Activated T-cell treated with anti-CD3 and anti-CD28 coated beads, Interleukin-2, amount 50 U/mL, for 4 hours (primary cell): ENCODE results near the gene SMARCD1. TPM values are rescaled to one million over a fixed set of nuclear protein-coding genes. Genes with fewer than 3 reads are reported as not detected.

Source experiments
- ATAC-seq, 2 donors: fragments of 200-7000 bp; cut with Tn5 transposase; one replicate each; pipeline ENCODE4 v1.10.0; 2021
- DNase-seq: peaks from one replicate; pipeline ENCODE4 v3.0.0-alpha.2; 2020
- H3K27me3 Mint-ChIP-seq: one replicate; pipeline ENCODE4 v1.8.0; 2021; ENCODE audit warnings: low read depth, mixed read lengths
- H3K36me3 Mint-ChIP-seq: one replicate; pipeline ENCODE4 v1.8.0; 2022; ENCODE audit warnings: mixed read lengths; ENCODE audit not compliant: insufficient read depth
- H3K4me1 Mint-ChIP-seq: one replicate; pipeline ENCODE4 v1.8.0; 2021; ENCODE audit warnings: low read depth, mixed read lengths
- H3K4me3 Mint-ChIP-seq: one replicate; pipeline ENCODE4 v1.8.0; 2021; ENCODE audit warnings: mild to moderate bottlenecking, moderate library complexity, mixed read lengths
- H3K9me3 Mint-ChIP-seq: one replicate; pipeline ENCODE4 v1.8.0; 2021; ENCODE audit warnings: mixed read lengths
- total RNA-seq, 3 donors: library from RNA; stranded (reverse); gene quantifications; one replicate each; pipeline ENCODE4 v1.2.1, GENCODE V29; 2021

Gene SMARCD1
- total RNA-seq, 3 donors from 2014 or later, result 85.8 to 99.4 (median 97.6) TPM

DNA sequence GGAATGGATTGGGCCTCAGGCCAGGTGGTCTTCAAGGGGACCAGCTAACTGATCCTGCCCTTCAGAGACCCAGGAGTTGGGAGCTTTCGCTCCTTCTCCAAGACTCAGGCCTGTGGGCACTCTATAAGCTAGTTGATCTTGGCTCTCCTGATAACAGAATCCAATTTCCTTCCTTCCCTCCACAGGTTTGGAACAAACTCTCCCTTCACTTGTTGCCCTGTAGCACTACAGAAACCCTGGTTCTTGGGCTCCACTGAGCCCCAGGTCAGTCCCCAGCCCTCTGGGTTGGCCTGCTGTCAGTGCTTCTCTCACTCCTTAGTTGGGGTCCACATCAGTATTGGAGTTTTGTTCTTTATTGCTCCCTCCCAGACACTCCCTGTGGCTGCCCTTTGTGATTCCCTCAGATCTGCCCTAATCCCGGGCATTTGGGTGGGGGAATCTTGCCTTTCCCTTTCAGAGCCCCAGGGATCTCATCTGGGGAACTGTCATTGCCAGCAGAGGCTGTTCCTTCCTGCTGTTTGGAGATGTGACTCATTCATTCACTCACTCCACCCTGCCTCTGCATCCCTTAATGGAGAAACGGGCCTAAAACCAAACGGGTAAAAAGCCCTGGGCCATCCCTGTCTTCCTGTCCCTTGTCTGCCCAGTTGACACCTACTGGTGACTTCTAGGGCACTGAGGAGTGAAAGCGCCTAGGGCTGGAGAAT lies 14.3 kb downstream of the SMARCD1 start:
- no peaks in the 10 kb centered on the region for H3K9me3 Mint-ChIP-seq
- H3K36me3 Mint-ChIP-seq, result peaks cover 40% of the 10 kb centered on the region

DNA sequence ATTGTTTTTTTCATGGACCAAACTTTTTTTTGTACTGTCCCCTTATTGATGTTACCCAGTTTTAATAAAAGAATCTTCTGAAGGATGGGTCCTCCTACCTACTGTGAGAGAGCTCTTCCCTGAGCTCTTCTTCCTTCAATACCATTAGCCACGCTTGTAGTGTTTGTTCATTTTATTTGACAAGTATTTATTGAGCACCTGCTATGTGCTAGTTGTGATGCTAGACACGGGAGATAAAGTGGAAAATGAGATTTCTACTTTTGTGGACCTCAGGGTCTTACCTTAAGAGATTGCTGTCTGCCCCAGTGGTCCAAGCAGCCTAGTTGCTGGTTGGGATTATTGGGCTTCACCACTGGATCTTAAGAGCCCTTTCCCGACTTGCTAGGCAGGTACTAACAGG lies 15.4 kb downstream of the SMARCD1 start:
- ATAC-seq, result no peak
- Mint-ChIP-seq H3K36me3 (peaks cover 38% of the 10 kb centered on the region), H3K4me1 (no peaks in the 10 kb centered on the region), H3K9me3 (no peaks in the 10 kb centered on the region), H3K4me3 (no peak overlapping the region), H3K27me3 (no peaks in the 10 kb centered on the region)
- no peak for DNase-seq

More for the DNA sequence above, 14.3 kb downstream of the SMARCD1 start:
- no peak overlapping the region for H3K4me3 Mint-ChIP-seq
- H3K4me1 Mint-ChIP-seq, result no peaks in the 10 kb centered on the region
- DNase-seq, result no peak
- no peaks in the 10 kb centered on the region for H3K27me3 Mint-ChIP-seq
- no peak for ATAC-seq

DNA sequence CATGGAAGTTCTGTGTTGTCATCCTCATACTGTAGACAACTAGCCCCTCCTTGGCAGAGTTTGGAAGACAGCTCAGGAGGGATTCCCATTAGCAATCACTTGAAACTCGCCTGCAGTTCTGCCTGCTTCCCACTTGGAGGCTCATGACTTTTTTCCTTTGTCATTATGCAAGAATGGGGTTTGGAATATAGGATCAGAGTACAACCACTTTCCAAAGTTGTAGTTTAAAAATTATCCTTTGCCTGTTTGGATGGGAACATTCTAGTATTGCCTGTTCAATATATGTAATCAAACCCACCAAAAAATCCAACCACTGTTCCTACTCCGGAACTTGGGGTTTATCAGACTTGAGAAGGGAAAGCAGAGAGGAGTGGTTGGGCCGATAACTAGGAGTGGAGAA lies 16.5 kb downstream of the SMARCD1 start:
- Mint-ChIP-seq H3K36me3 (peaks cover 27% of the 10 kb centered on the region), H3K27me3 (no peaks in the 10 kb centered on the region), H3K4me1 (no peaks in the 10 kb centered on the region), H3K9me3 (no peaks in the 10 kb centered on the region), H3K4me3 (no peak overlapping the region)
- no peak for DNase-seq
- ATAC-seq, result no peak

DNA sequence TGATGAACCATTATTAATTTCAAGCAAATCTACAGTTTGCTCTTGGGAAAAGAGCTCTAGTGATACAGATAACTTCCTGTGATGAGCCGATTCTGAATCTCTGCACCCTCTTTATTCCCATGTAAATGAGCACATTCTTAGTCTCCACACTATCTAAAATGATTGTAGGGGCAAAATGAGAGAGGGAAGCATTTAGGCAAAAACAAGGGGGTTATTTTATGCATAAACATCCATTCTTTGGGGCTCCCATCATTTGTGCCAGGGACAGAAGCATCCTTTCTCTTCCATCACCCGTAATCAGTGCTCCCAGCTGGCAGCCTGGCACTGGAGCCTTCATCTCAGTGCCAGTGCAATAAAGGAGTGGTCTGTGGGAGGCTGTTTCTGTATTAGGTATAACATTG lies 17.0 kb downstream of the SMARCD1 start:
- no peaks in the 10 kb centered on the region for H3K27me3 Mint-ChIP-seq
- no peak for ATAC-seq
- no peaks in the 10 kb centered on the region for H3K4me1 Mint-ChIP-seq
- no peak for DNase-seq
- no peak overlapping the region for H3K4me3 Mint-ChIP-seq
- H3K9me3 Mint-ChIP-seq, result no peaks in the 10 kb centered on the region
- peaks cover 24% of the 10 kb centered on the region for H3K36me3 Mint-ChIP-seq

DNA sequence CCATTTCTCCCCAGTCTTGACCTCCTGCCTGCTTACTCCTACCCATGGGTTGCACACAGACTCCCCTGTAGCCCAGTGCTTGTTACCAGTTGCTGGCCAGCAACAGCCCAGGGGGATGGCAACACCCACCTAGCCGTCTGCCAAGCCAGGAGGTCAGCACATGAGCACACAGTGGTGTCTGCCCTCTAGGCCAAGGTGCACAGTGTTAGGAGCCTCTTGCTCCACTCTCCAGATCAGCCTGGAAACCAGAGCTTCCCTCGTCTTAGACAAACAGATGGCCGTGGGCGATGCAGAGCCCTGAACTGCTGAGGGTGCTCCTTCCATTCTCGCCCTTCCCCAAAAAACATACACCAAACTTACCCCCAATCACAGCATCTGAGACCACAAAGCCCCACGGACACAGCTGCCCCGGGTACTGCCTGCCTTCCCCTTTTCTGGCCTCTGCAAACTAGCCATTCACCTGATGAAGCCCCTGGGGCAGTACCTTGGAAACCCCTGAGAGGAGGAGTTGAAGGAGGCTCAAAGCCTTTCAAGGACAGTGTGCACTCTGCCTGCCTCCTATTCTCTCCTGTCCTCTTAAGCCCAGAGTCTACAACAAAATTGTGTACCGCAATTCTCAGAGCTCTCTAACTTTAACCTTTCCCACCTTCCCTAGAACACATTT lies 17.6 kb downstream of the SMARCD1 start:
- ATAC-seq, result no peak
- DNase-seq, result no peak
- H3K4me1 Mint-ChIP-seq, result no peaks in the 10 kb centered on the region
- no peaks in the 10 kb centered on the region for H3K9me3 Mint-ChIP-seq
- H3K27me3 Mint-ChIP-seq, result no peaks in the 10 kb centered on the region
- no peak overlapping the region for H3K4me3 Mint-ChIP-seq
- H3K36me3 Mint-ChIP-seq, result peaks cover 23% of the 10 kb centered on the region

DNA sequence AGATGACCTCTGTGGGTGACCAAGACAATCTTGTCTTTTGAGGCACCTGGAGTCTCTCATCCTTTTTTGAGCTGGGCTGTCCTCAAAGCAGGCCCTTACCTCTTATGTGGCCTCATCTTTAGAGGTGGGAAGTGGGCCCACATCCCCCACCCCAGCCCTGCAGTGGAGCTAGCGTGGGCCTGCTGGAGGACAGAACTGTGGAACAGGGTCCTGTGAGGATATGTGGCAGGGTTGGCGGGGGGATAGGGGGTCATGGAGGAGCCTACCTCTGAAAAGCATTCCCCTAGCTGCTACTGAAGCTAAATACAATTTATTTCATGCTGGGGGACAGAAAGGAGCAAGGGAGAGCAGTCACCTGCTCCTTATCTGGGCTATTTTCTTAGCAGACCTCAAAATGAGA lies 18.2 kb downstream of the SMARCD1 start:
- ATAC-seq (no peak), DNase-seq (no peak)

DNA sequence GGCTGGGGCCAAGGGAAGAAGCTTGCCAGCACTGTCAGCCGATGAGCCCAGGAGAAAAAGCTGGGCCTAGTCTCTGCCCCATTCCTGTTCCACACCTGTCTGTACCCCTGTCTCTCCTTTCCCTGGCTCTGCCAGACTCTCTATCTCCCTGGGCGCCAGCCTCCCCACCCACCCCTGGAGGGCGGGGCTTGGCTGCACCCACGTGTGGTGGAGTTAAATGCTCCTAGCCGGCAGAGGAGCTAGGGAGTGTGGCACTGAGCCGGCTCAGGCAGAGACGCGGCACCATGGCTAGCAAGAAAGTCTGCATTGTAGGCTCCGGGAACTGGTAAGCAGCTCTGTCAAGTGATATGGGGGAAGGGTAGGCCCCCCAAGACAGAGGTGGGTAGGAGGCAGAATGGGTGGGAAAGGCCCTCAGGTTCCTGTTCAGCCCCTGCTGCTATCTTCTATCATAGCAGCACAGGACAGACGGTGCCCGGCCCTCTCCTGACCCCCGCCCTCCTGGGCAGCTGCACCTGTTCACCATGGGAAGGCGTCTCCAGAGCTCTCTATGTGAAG lies 18.7 kb downstream of the SMARCD1 start, which contains the start of gene GPD1:
TSS of gene GPD1 (plus strand) at position 242 of the 555 bp plus-strand sequence. CDS start at position 285, 43 bp downstream.
- DNase-seq (no peak), ATAC-seq (peak; percentile 70 to 75)
- Mint-ChIP-seq H3K27me3 (no peaks in the 10 kb centered on the region), H3K4me1 (no peaks in the 10 kb centered on the region), H3K36me3 (peaks cover 15% of the 10 kb centered on the region), H3K4me3 (no peak within 1 kb of the TSS), H3K9me3 (no peaks in the 10 kb centered on the region)

More for the DNA sequence above, 18.2 kb downstream of the SMARCD1 start:
- H3K4me3 Mint-ChIP-seq, result no peak overlapping the region
- no peaks in the 10 kb centered on the region for H3K4me1 Mint-ChIP-seq
- H3K36me3 Mint-ChIP-seq, result peaks cover 19% of the 10 kb centered on the region
- H3K27me3 Mint-ChIP-seq, result no peaks in the 10 kb centered on the region
- H3K9me3 Mint-ChIP-seq, result no peaks in the 10 kb centered on the region

DNA sequence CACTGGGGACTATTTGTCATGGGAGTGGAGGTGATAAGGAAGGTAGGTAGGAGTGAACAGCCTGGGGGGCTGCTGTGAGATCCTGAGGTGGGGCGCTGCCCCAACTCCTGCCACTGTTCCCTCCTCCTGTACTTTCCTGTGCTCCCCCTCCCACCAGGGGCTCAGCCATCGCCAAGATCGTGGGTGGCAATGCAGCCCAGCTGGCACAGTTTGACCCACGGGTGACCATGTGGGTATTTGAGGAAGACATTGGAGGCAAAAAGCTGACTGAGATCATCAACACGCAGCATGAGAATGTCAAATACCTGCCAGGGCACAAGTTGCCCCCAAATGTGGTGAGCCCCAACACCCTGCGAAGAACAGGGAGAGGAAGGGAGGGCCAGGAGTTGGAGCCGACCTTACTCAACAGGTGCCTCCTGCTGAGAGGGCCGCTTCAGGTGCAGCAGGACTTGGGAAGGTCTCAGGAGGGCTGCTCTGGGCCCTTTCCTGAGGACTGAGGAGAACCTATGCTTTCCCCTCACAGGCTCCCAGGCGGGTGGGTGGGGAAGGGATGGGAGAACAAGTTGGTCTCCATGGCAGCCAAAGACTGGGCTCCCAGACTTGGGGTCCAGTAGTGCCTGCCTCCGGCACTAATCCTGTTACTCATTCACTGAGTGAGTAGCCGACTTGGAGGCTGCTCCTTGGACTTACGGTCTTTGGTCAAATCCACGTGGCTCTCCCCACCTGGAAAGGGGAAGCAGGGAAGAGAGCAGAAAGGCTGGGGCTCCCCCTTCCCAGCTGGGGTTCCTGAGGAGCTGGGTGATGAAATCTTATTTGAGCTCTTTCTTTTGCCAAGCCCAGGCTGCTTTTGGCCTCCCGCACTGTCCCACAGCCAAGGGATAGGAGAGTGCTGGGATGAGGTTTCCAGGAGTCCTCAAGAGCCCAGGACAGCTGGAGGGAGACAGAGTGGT lies 19.6 kb downstream of the SMARCD1 start:
- no peak for DNase-seq
- no peaks in the 10 kb centered on the region for H3K9me3 Mint-ChIP-seq
- no peak for ATAC-seq
- no peak overlapping the region for H3K4me3 Mint-ChIP-seq
- peaks cover 7% of the 10 kb centered on the region for H3K36me3 Mint-ChIP-seq
- H3K27me3 Mint-ChIP-seq, result no peaks in the 10 kb centered on the region
- no peaks in the 10 kb centered on the region for H3K4me1 Mint-ChIP-seq

DNA sequence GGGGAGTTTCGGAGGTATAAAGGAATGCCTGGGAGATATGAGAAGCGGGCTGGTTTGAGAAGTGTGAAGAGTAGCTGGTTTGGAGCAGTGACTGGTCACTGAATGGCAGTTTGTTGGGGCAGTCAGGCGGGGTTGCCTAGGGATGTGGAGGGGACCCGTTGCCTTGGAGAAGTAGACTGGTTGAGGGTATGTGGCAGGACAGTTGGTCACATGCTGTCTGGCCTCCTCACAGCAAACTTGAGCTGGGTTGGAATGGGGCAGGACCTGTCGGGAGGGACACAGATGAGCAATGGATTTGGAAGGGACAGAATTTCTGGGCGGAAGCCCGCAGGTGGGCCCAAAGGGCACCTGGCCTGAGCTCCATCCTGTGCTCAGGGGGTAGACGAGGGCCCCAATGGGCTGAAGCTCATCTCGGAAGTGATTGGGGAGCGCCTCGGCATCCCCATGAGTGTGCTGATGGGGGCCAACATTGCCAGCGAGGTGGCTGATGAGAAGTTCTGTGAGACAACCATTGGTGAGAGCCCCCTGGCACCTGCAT lies 20.8 kb downstream of the SMARCD1 start:
- Mint-ChIP-seq H3K27me3 (no peaks in the 10 kb centered on the region), H3K4me1 (peaks cover 6% of the 10 kb centered on the region), H3K9me3 (no peaks in the 10 kb centered on the region), H3K36me3 (no peaks in the 10 kb centered on the region), H3K4me3 (no peak overlapping the region)
- no peak for DNase-seq
- ATAC-seq, result no peak

DNA sequence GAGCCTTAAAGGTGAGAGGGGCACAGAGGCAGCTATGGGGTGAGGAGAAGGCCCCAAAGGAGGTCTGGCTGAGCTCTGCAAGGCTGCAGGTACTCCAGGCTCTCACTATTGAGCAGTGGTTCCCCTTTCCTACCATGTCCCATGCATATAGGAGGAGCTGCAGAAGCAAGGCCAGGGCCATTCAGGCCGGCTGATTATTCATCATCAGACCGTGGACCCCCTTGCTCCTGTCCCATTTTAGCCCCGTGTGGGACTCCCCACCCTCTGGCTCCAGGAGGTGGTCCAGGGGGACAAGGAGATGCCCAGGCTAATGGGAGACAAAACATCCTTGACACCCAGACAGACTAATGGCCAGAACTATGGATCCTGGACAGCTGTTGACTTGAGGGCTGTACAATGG lies 21.8 kb downstream of the SMARCD1 start:
- ATAC-seq, result no peak
- Mint-ChIP-seq H3K4me3 (no peak overlapping the region), H3K9me3 (no peaks in the 10 kb centered on the region), H3K27me3 (no peaks in the 10 kb centered on the region), H3K4me1 (peaks cover 12% of the 10 kb centered on the region), H3K36me3 (no peaks in the 10 kb centered on the region)
- no peak for DNase-seq

DNA sequence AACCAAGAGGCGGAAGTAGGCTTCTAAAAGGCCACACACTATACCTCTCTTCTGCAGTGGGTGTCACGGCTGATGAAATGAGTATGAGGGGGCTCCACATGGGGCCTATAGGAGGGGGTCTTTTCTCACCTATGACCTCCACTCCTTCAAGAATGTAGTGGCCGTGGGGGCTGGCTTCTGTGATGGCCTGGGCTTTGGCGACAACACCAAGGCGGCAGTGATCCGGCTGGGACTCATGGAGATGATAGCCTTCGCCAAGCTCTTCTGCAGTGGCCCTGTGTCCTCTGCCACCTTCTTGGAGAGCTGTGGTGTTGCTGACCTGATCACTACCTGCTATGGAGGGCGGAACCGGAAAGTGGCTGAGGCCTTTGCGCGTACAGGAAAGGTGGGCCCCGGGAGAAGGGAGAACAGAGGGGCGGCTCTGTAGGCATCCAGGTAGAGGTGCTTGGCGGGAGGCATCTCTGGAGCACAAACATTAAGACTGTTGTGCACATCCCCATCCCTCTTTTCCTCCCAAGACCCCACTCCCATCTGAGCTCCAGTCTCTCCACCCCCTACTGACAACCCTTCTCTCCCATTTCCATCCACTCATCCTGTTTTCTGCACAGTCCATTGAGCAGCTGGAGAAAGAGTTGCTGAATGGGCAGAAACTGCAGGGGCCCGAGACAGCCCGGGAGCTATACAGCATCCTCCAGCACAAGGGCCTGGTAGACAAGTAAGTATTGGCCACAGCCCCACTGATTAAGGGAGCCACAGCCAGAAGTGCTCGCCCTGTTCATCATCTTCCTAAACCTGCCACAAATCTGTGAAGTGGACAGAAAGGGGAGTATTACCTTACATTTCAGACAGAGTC lies 22.5 kb downstream of the SMARCD1 start:
- H3K9me3 Mint-ChIP-seq, result no peaks in the 10 kb centered on the region
- peaks cover 13% of the 10 kb centered on the region for H3K4me1 Mint-ChIP-seq
- H3K27me3 Mint-ChIP-seq, result no peaks in the 10 kb centered on the region
- DNase-seq (no peak), ATAC-seq (no peak)
- H3K4me3 Mint-ChIP-seq, result no peak overlapping the region
- H3K36me3 Mint-ChIP-seq, result no peaks in the 10 kb centered on the region

DNA sequence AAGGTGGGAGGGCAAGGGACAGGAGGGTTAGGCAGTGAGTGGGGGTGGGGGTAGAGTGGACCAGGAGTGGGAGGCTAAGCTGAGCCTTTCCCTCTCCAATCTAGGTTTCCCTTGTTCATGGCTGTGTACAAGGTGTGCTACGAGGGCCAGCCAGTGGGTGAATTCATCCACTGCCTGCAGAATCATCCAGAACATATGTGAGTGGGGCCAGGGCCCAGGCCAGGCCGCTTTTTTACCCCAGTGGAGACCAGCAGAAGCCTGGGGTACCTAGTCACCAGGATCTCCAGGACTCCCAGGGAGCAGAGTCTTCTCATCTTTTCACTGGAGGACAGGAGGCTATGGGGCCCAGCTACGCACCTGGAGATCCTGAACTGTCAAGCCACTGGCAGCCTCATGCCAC lies 24.2 kb downstream of the SMARCD1 start:
- Mint-ChIP-seq H3K36me3 (no peaks in the 10 kb centered on the region), H3K9me3 (no peaks in the 10 kb centered on the region), H3K27me3 (no peaks in the 10 kb centered on the region), H3K4me1 (peaks cover 22% of the 10 kb centered on the region), H3K4me3 (no peak overlapping the region)
- ATAC-seq (no peak), DNase-seq (no peak)

DNA sequence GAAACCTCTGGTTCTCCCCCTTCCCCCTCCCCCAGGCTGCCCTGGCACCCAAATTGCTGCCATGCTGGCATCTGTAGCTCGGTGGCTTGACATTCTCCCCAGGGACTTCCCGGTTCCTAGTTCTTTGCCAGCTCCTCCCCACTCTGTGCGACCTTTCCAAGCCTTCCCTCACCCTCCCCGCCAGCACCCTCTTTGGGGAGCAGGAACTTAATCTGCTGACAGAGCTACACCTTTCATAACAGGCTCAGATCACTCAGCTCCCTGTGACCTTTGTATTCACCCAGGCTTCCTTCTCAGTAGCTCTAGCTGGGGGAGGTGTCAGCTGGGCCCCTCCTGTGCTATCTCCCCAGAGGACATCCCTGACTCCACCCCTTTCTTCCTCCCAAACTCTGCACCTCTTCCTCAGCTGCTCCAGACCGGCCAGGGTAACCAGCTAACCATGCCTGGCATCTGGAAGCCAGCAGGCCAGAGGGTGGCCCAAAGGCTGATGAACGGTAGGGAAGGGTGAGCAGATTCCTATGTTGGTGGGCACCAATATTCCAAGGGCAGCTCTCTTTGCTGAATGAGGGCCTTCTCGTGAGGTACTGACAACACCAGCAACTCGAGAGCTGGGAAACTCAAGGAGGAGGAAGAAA lies 25.1 kb downstream of the SMARCD1 start:
- Mint-ChIP-seq H3K36me3 (peaks cover 2% of the 10 kb centered on the region), H3K4me1 (peaks cover 25% of the 10 kb centered on the region), H3K9me3 (no peaks in the 10 kb centered on the region), H3K27me3 (no peaks in the 10 kb centered on the region), H3K4me3 (no peak overlapping the region)
- ATAC-seq (no peak), DNase-seq (no peak)
